ENCODE results near the gene HNMT.
"Not testable (repeated sequence)": the region's sequence is repeated elsewhere in the genome, so short reads cannot be mapped to it uniquely, and the experiment has no call there.

Gene HNMT

GRCh38 chr2:138040616-138041015 is 76.3 kb downstream of the HNMT start:
- DNase-seq (ENCODE audit: low read depth, low spot score), result no peak
- no CpG with 5 or more reads among the region's 5 CpGs for WGBS (ENCODE audit: insufficient coverage, insufficient read length)
- H3K9me3 ChIP-seq (ENCODE audit: control insufficient read depth, insufficient read depth, low read length), result no peaks in the 10 kb centered on the region
- H3K4me1 ChIP-seq (ENCODE audit: control insufficient read depth, insufficient read depth, low read length), result no peaks in the 10 kb centered on the region
- no peaks in the 10 kb centered on the region for H3K27me3 ChIP-seq (ENCODE audit: control insufficient read depth, insufficient read depth, low read length)
- no peak overlapping the region for H3K4me3 ChIP-seq (ENCODE audit: low read length)
- H3K27ac ChIP-seq (ENCODE audit: low read length), result no peak overlapping the region
- no peaks in the 10 kb centered on the region for H3K36me3 ChIP-seq (ENCODE audit: control insufficient read depth, insufficient read depth, low read length)

- Histone ChIP-seq H3K27me3 (ENCODE audit: control insufficient read depth, insufficient read depth, low read length) (no peaks in the 10 kb centered on the region), H3K4me3 (ENCODE audit: low read length) (no peak overlapping the region), H3K9me3 (ENCODE audit: control insufficient read depth, insufficient read depth, low read length) (no peaks in the 10 kb centered on the region), H3K27ac (ENCODE audit: low read length) (no peak overlapping the region), H3K36me3 (ENCODE audit: control insufficient read depth, insufficient read depth, low read length) (no peaks in the 10 kb centered on the region), H3K4me1 (ENCODE audit: control insufficient read depth, insufficient read depth, low read length) (no peaks in the 10 kb centered on the region)
- DNase-seq (ENCODE audit: low read depth, low spot score), result no peak
- no CpG with 5 or more reads among the region's 3 CpGs for WGBS (ENCODE audit: insufficient coverage, insufficient read length)
Observed at GRCh38 chr2:138042311-138042710, 78.0 kb downstream of the HNMT start.

- H3K4me3 ChIP-seq (ENCODE audit: low read length); H3K27ac ChIP-seq (ENCODE audit: low read length); H3K36me3 ChIP-seq (ENCODE audit: control insufficient read depth, insufficient read depth, low read length); H3K9me3 ChIP-seq (ENCODE audit: control insufficient read depth, insufficient read depth, low read length); DNase-seq (ENCODE audit: low read depth, low spot score); H3K27me3 ChIP-seq (ENCODE audit: control insufficient read depth, insufficient read depth, low read length); H3K4me1 ChIP-seq (ENCODE audit: control insufficient read depth, insufficient read depth, low read length): not testable (repeated sequence)
- WGBS (ENCODE audit: insufficient coverage, insufficient read length), result no CpG with 5 or more reads among the region's 6 CpGs
Observed at GRCh38 chr2:138043588-138043987, 79.3 kb downstream of the HNMT start.

GRCh38 chr2:138058427-138058826 is 94.2 kb downstream of the HNMT start:
- Histone ChIP-seq H3K4me1 (ENCODE audit: control insufficient read depth, insufficient read depth, low read length) (no peaks in the 10 kb centered on the region), H3K36me3 (ENCODE audit: control insufficient read depth, insufficient read depth, low read length) (no peaks in the 10 kb centered on the region), H3K4me3 (ENCODE audit: low read length) (no peak overlapping the region), H3K9me3 (ENCODE audit: control insufficient read depth, insufficient read depth, low read length) (no peaks in the 10 kb centered on the region), H3K27ac (ENCODE audit: low read length) (no peak overlapping the region), H3K27me3 (ENCODE audit: control insufficient read depth, insufficient read depth, low read length) (no peaks in the 10 kb centered on the region)
- no peak for DNase-seq (ENCODE audit: low read depth, low spot score)
- no CpG with 5 or more reads among the region's 1 CpG for WGBS (ENCODE audit: insufficient coverage, insufficient read length)

GRCh38 chr2:138059487-138060300 is 95.4 kb downstream of the HNMT start:
- Histone ChIP-seq H3K27me3 (ENCODE audit: control insufficient read depth, insufficient read depth, low read length) (no peaks in the 10 kb centered on the region), H3K9me3 (ENCODE audit: control insufficient read depth, insufficient read depth, low read length) (no peaks in the 10 kb centered on the region), H3K27ac (ENCODE audit: low read length) (no peak overlapping the region), H3K4me3 (ENCODE audit: low read length) (no peak overlapping the region), H3K4me1 (ENCODE audit: control insufficient read depth, insufficient read depth, low read length) (no peaks in the 10 kb centered on the region), H3K36me3 (ENCODE audit: control insufficient read depth, insufficient read depth, low read length) (no peaks in the 10 kb centered on the region)
- WGBS (ENCODE audit: insufficient coverage, insufficient read length), result no CpG with 5 or more reads among the region's 3 CpGs
- no peak for DNase-seq (ENCODE audit: low read depth, low spot score)

GRCh38 chr2:138060301-138060635 is 96.0 kb downstream of the HNMT start:
- H3K36me3 ChIP-seq (ENCODE audit: control insufficient read depth, insufficient read depth, low read length), result no peaks in the 10 kb centered on the region
- no peaks in the 10 kb centered on the region for H3K4me1 ChIP-seq (ENCODE audit: control insufficient read depth, insufficient read depth, low read length)
- DNase-seq (ENCODE audit: low read depth, low spot score), result no peak
- no peak overlapping the region for H3K4me3 ChIP-seq (ENCODE audit: low read length)
- H3K27ac ChIP-seq (ENCODE audit: low read length), result no peak overlapping the region
- no peaks in the 10 kb centered on the region for H3K9me3 ChIP-seq (ENCODE audit: control insufficient read depth, insufficient read depth, low read length)
- WGBS (ENCODE audit: insufficient coverage, insufficient read length), result no CpG with 5 or more reads among the region's 1 CpG
- H3K27me3 ChIP-seq (ENCODE audit: control insufficient read depth, insufficient read depth, low read length), result no peaks in the 10 kb centered on the region

GRCh38 chr2:138061961-138062360 is 97.7 kb downstream of the HNMT start:
- no peaks in the 10 kb centered on the region for H3K9me3 ChIP-seq (ENCODE audit: control insufficient read depth, insufficient read depth, low read length)
- H3K27me3 ChIP-seq (ENCODE audit: control insufficient read depth, insufficient read depth, low read length), result peaks cover 1% of the 10 kb centered on the region; the same call in 1 of the 2 replicates
- H3K4me3 ChIP-seq (ENCODE audit: low read length), result no peak overlapping the region
- no peaks in the 10 kb centered on the region for H3K36me3 ChIP-seq (ENCODE audit: control insufficient read depth, insufficient read depth, low read length)
- no peak overlapping the region for H3K27ac ChIP-seq (ENCODE audit: low read length)
- H3K4me1 ChIP-seq (ENCODE audit: control insufficient read depth, insufficient read depth, low read length), result no peaks in the 10 kb centered on the region
- DNase-seq (ENCODE audit: low read depth, low spot score), result no peak
- WGBS (ENCODE audit: insufficient coverage, insufficient read length), result no CpG with 5 or more reads among the region's 2 CpGs

GRCh38 chr2:138063181-138063580 is 98.9 kb downstream of the HNMT start:
- no peak overlapping the region for H3K27ac ChIP-seq (ENCODE audit: low read length)

More at GRCh38 chr2:138063181-138063580, 98.9 kb downstream of the HNMT start:
- Histone ChIP-seq H3K36me3 (ENCODE audit: control insufficient read depth, insufficient read depth, low read length) (no peaks in the 10 kb centered on the region), H3K4me3 (ENCODE audit: low read length) (no peak overlapping the region), H3K27me3 (ENCODE audit: control insufficient read depth, insufficient read depth, low read length) (peaks cover 11% of the 10 kb centered on the region; the same call in 1 of the 2 replicates), H3K9me3 (ENCODE audit: control insufficient read depth, insufficient read depth, low read length) (no peaks in the 10 kb centered on the region), H3K4me1 (ENCODE audit: control insufficient read depth, insufficient read depth, low read length) (no peaks in the 10 kb centered on the region)
- DNase-seq (ENCODE audit: low read depth, low spot score), result no peak
- WGBS (ENCODE audit: insufficient coverage, insufficient read length), result no CpG with 5 or more reads among the region's 2 CpGs

All from iPS DF 6.9 (cell line).